Kidney (tissue), 14 donors: ENCODE results near the gene NHS. TPM values are rescaled to one million over a fixed set of nuclear protein-coding genes. Genes with fewer than 3 reads are reported as not detected.

Experiments used
- DNase-seq, 5 donors: peaks; one replicate each; pipeline ENCODE4 v3.0.0-alpha.2; 2013 to 2020
- FAIRE-seq: peaks from 2 replicates; lab custom pipeline; 2012; peaks lifted over from hg19 to GRCh38; lab: Jason Lieb, UNC
- H3K27ac ChIP-seq, 2 donors: one replicate each; pipeline ENCODE4 v1.7.0; 2013; ENCODE audit warnings: low read depth in 2 of 2, low read length in 2 of 2, inconsistent platforms in 1 of 2
- H3K27me3 ChIP-seq: one replicate; pipeline ENCODE4 v1.7.1; 2013; ENCODE audit warnings: low read length, inconsistent platforms; ENCODE audit not compliant: control insufficient read depth, insufficient read depth
- H3K36me3 ChIP-seq, 3 donors: one replicate each; pipeline versions ENCODE4 v1.7.0 to v1.7.1; 2013; ENCODE audit warnings: low read length in 3 of 3, control low read depth in 1 of 3, inconsistent platforms in 1 of 3; ENCODE audit not compliant: insufficient read depth in 3 of 3, control insufficient read depth in 2 of 3
- H3K4me1 ChIP-seq, 3 donors: one replicate each; pipeline versions ENCODE4 v1.7.0 to v1.7.1; 2013; ENCODE audit warnings: low read length in 3 of 3, inconsistent platforms in 1 of 3, low read depth in 1 of 3; ENCODE audit not compliant: control insufficient read depth in 2 of 3, insufficient read depth in 2 of 3
- H3K4me3 ChIP-seq, 3 donors: one replicate each; pipeline versions ENCODE4 v1.7.0 to v1.8.1; 2013; ENCODE audit warnings: low read length in 3 of 3, control low read depth in 1 of 3, inconsistent platforms in 1 of 3
- H3K9ac ChIP-seq, 3 donors: one replicate each; pipeline versions ENCODE4 v1.7.0 to v1.7.1; 2013; ENCODE audit warnings: low read length in 3 of 3, control low read depth in 1 of 3, inconsistent platforms in 1 of 3
- H3K9me3 ChIP-seq, 3 donors: one replicate each; pipeline versions ENCODE4 v1.7.0 to v1.7.1; 2013; ENCODE audit warnings: low read length in 3 of 3, control low read depth in 1 of 3, inconsistent platforms in 1 of 3; ENCODE audit not compliant: control insufficient read depth in 2 of 3, insufficient read depth in 1 of 3
- CTCF ChIP-seq: IDR thresholded peaks from 3 replicates; pipeline ENCODE4 v1.5.1; 2012; ENCODE audit warnings: mild to moderate bottlenecking, moderate library complexity, borderline replicate concordance; ENCODE audit not compliant: insufficient read depth; ENCODE audit errors: extremely low read depth
- intact Hi-C: fragments of 100-400 bp; cut with DNase I; formaldehyde crosslinking; loops from one replicate; pipeline ENCODE4 v1.11.1; 2022
- polyA plus RNA-seq: library from polyadenylated mRNA; stranded (reverse); fragments of 350-450 nt; fragmentation: Illumina TruSeq; extraction: RNeasy Lipid Tissue Mini Kit (QIAGEN cat#74804); gene quantifications from one replicate; pipeline ENCODE4 v1.2.3, GENCODE V29; 2014; ENCODE audit warnings: low read depth, low replicate concordance; ENCODE audit not compliant: insufficient read depth
- total RNA-seq: library from RNA; stranded (reverse); fragmentation: NEBNext Ultra II Directional; extraction: Animal tissue kit (Norgen Biotek cat#: 25700); gene quantifications from one replicate; pipeline ENCODE4 v1.2.1, GENCODE V29; 2021
- donor health status: control.
- donor health status: control.
- donor health status: control.
- donor health status: control.
- donor health status: control.
- donor health status: DM: yes; HTN: yes; CAD: no.
- donor health status: Normal renal cell carcinoma (clear cell type).

NHS gene
- total and polyA plus RNA-seq, 2 donors from 2014 or later = 3.1 to 28.9 TPM

GRCh38 chrX:17662391-17662790 is 287.4 kb downstream of the NHS start:
- FAIRE-seq = no peak
- intact Hi-C loops = no loop called here
- H3K9ac ChIP-seq = no peak overlapping the region

DNA sequence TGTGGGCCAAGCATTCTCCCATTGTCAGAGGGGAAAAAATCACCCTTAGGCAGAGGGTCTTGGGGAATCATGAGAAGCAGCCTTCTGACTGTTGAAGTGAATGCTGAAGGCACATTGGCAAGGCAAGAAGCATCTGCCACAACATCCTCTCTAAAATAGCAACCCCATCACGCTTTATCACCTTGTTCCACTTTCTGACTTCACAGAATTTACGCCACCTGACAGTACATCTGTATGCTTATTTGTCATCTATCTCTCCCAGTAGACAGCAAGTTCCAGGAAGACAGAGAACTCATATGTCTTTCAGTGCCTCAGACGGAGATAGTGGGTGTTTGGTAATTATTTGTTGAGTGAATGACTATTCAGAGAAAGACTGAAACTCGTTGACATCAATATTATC is 293.9 kb downstream of the NHS start:
- FAIRE-seq (no peak), DNase-seq (no peak)
- Histone ChIP-seq H3K9ac (no peak overlapping the region), H3K27ac (no peak overlapping the region), H3K4me3 (no peak overlapping the region), H3K27me3 (peaks cover 7% of the 10 kb centered on the region), H3K9me3 (no peaks in the 10 kb centered on the region), H3K36me3 (no peaks in the 10 kb centered on the region), H3K4me1 (no peaks in the 10 kb centered on the region)
- no peak for TF ChIP-seq CTCF
- intact Hi-C loops = no loop called here

More at GRCh38 chrX:17662391-17662790, 287.4 kb downstream of the NHS start:
- Histone ChIP-seq H3K9me3 (no peaks in the 10 kb centered on the region), H3K4me3 (no peak overlapping the region), H3K27ac (no peak overlapping the region), H3K27me3 (peaks cover 3% of the 10 kb centered on the region), H3K4me1 (no peaks in the 10 kb centered on the region), H3K36me3 (no peaks in the 10 kb centered on the region)
- DNase-seq = no peak
- TF ChIP-seq CTCF = no peak

- H3K9ac ChIP-seq = no peak overlapping the region
- H3K4me1 ChIP-seq = no peaks in the 10 kb centered on the region
- TF ChIP-seq CTCF = no peak
- no peak overlapping the region for H3K27ac ChIP-seq
- FAIRE-seq (no peak), DNase-seq (no peak)
- no peak overlapping the region for H3K4me3 ChIP-seq
- intact Hi-C loops = no loop called here
- peaks cover 5% of the 10 kb centered on the region for H3K27me3 ChIP-seq
- no peaks in the 10 kb centered on the region for H3K36me3 ChIP-seq
- H3K9me3 ChIP-seq = no peaks in the 10 kb centered on the region
These were observed 294.5 kb downstream of the NHS start for GRCh38 chrX:17669458-17669857.

GRCh38 chrX:17669891-17670290 is 294.9 kb downstream of the NHS start:
- DNase-seq (no peak), FAIRE-seq (no peak)

More at GRCh38 chrX:17669891-17670290, 294.9 kb downstream of the NHS start:
- H3K9me3 ChIP-seq = no peaks in the 10 kb centered on the region
- no peaks in the 10 kb centered on the region for H3K36me3 ChIP-seq
- no peak overlapping the region for H3K9ac ChIP-seq
- intact Hi-C loops = no loop called here
- H3K27me3 ChIP-seq = peaks cover 5% of the 10 kb centered on the region
- TF ChIP-seq CTCF = no peak
- no peak overlapping the region for H3K4me3 ChIP-seq
- no peak overlapping the region for H3K27ac ChIP-seq
- H3K4me1 ChIP-seq = no peaks in the 10 kb centered on the region
